Measurements from ENCODE around the gene CNDP2.

The CNDP2 gene

GRCh38 chr18:74508366-74508765 is 12.2 kb downstream of the CNDP2 start:
- no peak overlapping the region for H2AFZ ChIP-seq (ENCODE audit: low read length)
- no peak for DNase-seq
- no peak overlapping the region for H3K4me3 ChIP-seq (ENCODE audit: low read length)
- no peaks in the 10 kb centered on the region for H3F3A ChIP-seq (ENCODE audit: insufficient read depth, low read length)
- H3K27ac ChIP-seq (ENCODE audit: low read length): no peak overlapping the region
- peaks cover 19% of the 10 kb centered on the region for H3K36me3 ChIP-seq (replicated peaks; ENCODE audit: insufficient read depth, low read length)
- no peaks in the 10 kb centered on the region; the same call in 1 of the 2 replicates for H3K4me1 ChIP-seq (ENCODE audit: low read length)
- no peaks in the 10 kb centered on the region for H4K20me1 ChIP-seq (ENCODE audit: insufficient read depth, low read length)
- H3K79me2 ChIP-seq (ENCODE audit: low read length): peaks cover 92% of the 10 kb centered on the region
- H3K9ac ChIP-seq (ENCODE audit: low read length): no peak overlapping the region
- H3K9me3 ChIP-seq (replicated peaks; ENCODE audit: insufficient read depth, low read length): no peaks in the 10 kb centered on the region
- H3K9me2 ChIP-seq (replicated peaks; ENCODE audit: insufficient read depth, low read length): no peaks in the 10 kb centered on the region
- H3K4me2 ChIP-seq (ENCODE audit: low read depth, low read length): no peak overlapping the region
- no peak for TF ChIP-seq CTCF (IDR thresholded peaks at IDR 0.05; ENCODE audit: low read length)
- no peak for TF ChIP-seq EZH2phosphoT487 (IDR thresholded peaks at IDR 0.05; ENCODE audit: low read length)
- TF ChIP-seq EZH2 (optimal IDR thresholded peaks at IDR 0.05; ENCODE audit: low read depth, low read length): no peak
- H3K27me3 ChIP-seq (replicated peaks; ENCODE audit: insufficient read depth, low read length): no peaks in the 10 kb centered on the region

- Histone ChIP-seq H3K27me3 (replicated peaks; ENCODE audit: insufficient read depth, low read length) (no peaks in the 10 kb centered on the region), H3K9me2 (replicated peaks; ENCODE audit: insufficient read depth, low read length) (no peaks in the 10 kb centered on the region), H3K4me1 (ENCODE audit: low read length) (no peaks in the 10 kb centered on the region), H3K36me3 (replicated peaks; ENCODE audit: insufficient read depth, low read length) (peaks cover 19% of the 10 kb centered on the region), H3K9ac (ENCODE audit: low read length) (no peak overlapping the region), H3K27ac (ENCODE audit: low read length) (no peak overlapping the region), H3K4me3 (ENCODE audit: low read length) (no peak overlapping the region), H4K20me1 (ENCODE audit: insufficient read depth, low read length) (no peaks in the 10 kb centered on the region), H3K4me2 (ENCODE audit: low read depth, low read length) (no peak overlapping the region), H3K79me2 (ENCODE audit: low read length) (peaks cover 93% of the 10 kb centered on the region), H2AFZ (ENCODE audit: low read length) (no peak overlapping the region), H3K9me3 (replicated peaks; ENCODE audit: insufficient read depth, low read length) (no peaks in the 10 kb centered on the region), H3F3A (ENCODE audit: insufficient read depth, low read length) (no peaks in the 10 kb centered on the region)
- TF ChIP-seq CTCF (IDR thresholded peaks at IDR 0.05; ENCODE audit: low read length) (no peak), EZH2 (optimal IDR thresholded peaks at IDR 0.05; ENCODE audit: low read depth, low read length) (no peak), EZH2phosphoT487 (IDR thresholded peaks at IDR 0.05; ENCODE audit: low read length) (no peak)
- DNase-seq: no peak
Observed at GRCh38 chr18:74508821-74509225, 12.7 kb downstream of the CNDP2 start.

- no peak overlapping the region for H3K4me2 ChIP-seq (ENCODE audit: low read depth, low read length)
- TF ChIP-seq CTCF (IDR thresholded peaks at IDR 0.05; ENCODE audit: low read length) (no peak), EZH2phosphoT487 (IDR thresholded peaks at IDR 0.05; ENCODE audit: low read length) (no peak), EZH2 (optimal IDR thresholded peaks at IDR 0.05; ENCODE audit: low read depth, low read length) (no peak)
- H3K27me3 ChIP-seq (replicated peaks; ENCODE audit: insufficient read depth, low read length): no peaks in the 10 kb centered on the region
- H3K9me3 ChIP-seq (replicated peaks; ENCODE audit: insufficient read depth, low read length): no peaks in the 10 kb centered on the region
- no peaks in the 10 kb centered on the region for H3K4me1 ChIP-seq (ENCODE audit: low read length)
- no peak for DNase-seq
- H3K9me2 ChIP-seq (replicated peaks; ENCODE audit: insufficient read depth, low read length): no peaks in the 10 kb centered on the region
- no peak overlapping the region for H2AFZ ChIP-seq (ENCODE audit: low read length)
- H3K9ac ChIP-seq (ENCODE audit: low read length): no peak overlapping the region
- H3F3A ChIP-seq (ENCODE audit: insufficient read depth, low read length): no peaks in the 10 kb centered on the region
- no peak overlapping the region for H3K27ac ChIP-seq (ENCODE audit: low read length)
- peaks cover 16% of the 10 kb centered on the region for H3K36me3 ChIP-seq (replicated peaks; ENCODE audit: insufficient read depth, low read length)
- H3K4me3 ChIP-seq (ENCODE audit: low read length): no peak overlapping the region
- no peaks in the 10 kb centered on the region for H4K20me1 ChIP-seq (ENCODE audit: insufficient read depth, low read length)
- H3K79me2 ChIP-seq (ENCODE audit: low read length): peaks cover 92% of the 10 kb centered on the region
Observed at GRCh38 chr18:74509856-74510769, 13.9 kb downstream of the CNDP2 start.

Data from MM.1S (cell line).